A549 treated with ZK216348 at 1 μM for 4 hours (cell line): ENCODE results near the gene RNF166. TPM values are rescaled to one million over a fixed set of nuclear protein-coding genes. Genes with fewer than 3 reads are reported as not detected.

Experiments used
- total RNA-seq: library from RNA; stranded (reverse); fragments of 200-300 nt; extraction: Qiagen RNA extraction; gene quantifications from 5 replicates; pipeline ENCODE4 v1.2.3, GENCODE V29; 2022; ENCODE audit warnings: low read depth

Gene RNF166, protein sequence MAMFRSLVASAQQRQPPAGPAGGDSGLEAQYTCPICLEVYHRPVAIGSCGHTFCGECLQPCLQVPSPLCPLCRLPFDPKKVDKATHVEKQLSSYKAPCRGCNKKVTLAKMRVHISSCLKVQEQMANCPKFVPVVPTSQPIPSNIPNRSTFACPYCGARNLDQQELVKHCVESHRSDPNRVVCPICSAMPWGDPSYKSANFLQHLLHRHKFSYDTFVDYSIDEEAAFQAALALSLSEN
- 8.7 to 18.9 TPM (median 17.2 TPM) in 5 replicates for total RNA-seq

GRCh38 chr16:88706229-88706964, at the start of gene RNF166, which contains the start of gene CTU2:
RNF166 (minus strand) TSS chr16:88706408; CDS start chr16:88706325, 83 bp downstream.
CTU2 (plus strand) TSS chr16:88706503; CDS start chr16:88706531, 28 bp downstream.

GRCh38 chr16:88686439-88687253, 19.6 kb downstream of the RNF166 start, which contains the start of gene SNAI3:
SNAI3 (minus strand) TSS chr16:88686507; CDS start chr16:88686406, 101 bp downstream.

DNA sequence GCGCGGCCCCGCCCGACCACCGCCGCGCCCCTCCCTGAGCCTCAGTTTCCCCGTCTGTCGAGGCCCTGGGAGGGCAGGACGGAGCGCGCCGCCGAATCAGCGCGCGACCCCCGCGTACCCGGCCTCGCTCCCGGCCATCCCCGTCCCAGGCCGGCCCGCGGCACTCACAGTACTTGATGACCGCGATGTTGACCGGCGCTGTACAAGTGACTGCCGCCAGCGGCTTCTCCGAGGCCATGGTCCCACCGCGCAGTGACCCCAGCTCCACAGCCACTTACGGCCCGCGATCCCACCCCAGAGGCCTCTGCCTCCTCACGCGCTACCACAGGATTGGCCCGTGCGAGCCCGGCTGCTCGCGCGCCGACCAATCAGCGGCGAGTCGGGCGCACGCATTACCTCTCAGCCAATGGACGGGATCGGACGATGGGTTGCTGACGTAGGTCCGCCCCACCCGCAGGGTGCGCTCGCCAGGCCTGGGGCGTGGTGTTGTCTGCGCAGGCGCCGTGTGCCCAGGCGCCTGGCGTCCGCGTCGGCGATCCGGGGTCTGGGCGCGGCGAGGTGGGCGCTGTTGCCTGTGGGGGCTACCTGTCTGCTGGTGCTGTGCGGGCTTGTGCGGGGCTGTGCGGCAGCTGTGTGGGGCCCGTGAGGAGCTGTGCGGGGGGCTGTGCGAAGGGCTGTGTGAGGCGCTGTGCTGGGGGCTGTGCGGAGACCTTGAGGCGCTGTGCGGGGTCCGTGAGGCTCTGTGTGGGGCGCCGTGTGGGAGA, 43.2 kb downstream of the RNF166 start, which contains the start of gene MVD:
Gene MVD, minus strand, starts transcription at position 249 of the 764 bp plus-strand sequence. Its CDS starts 11 bp downstream, at position 238.

GRCh38 chr16:88650749-88651275, 55.4 kb downstream of the RNF166 start, which contains the start of gene CYBA:
CYBA (minus strand) TSS chr16:88651053; CDS start chr16:88651013, 40 bp downstream.

Other genes starting within 250 kb of the RNF166 start
- 41.1 to 61.6 TPM (median 53.2 TPM) in 5 replicates for gene ZC3H18, start 136.0 kb downstream of the RNF166 start, total RNA-seq
- not detected in 5 replicates for gene IL17C, start 67.8 kb downstream of the RNF166 start, total RNA-seq
- 157 to 314 TPM (median 306 TPM) in 5 replicates for gene CYBA, start 55.4 kb downstream of the RNF166 start, total RNA-seq
- gene MVD, start 43.3 kb downstream of the RNF166 start, total RNA-seq, result 16.3 to 26.2 TPM (median 22.6 TPM) in 5 replicates
- gene SNAI3, start 19.9 kb downstream of the RNF166 start, total RNA-seq, result 0.14 to 0.15 TPM in 2 of 5 replicates, not detected in the others
- gene CTU2, start 95 bp upstream of the RNF166 start, total RNA-seq, result 18.2 to 34.2 TPM (median 33.0 TPM) in 5 replicates
- 76.0 to 155 TPM (median 134 TPM) in 5 replicates for gene PIEZO1, start 78.8 kb upstream of the RNF166 start, total RNA-seq
- gene CDT1, start 97.4 kb upstream of the RNF166 start, total RNA-seq, result 16.4 to 34.7 TPM (median 30.6 TPM) in 5 replicates
- 263 to 424 TPM (median 397 TPM) in 5 replicates for gene APRT, start 105.5 kb upstream of the RNF166 start, total RNA-seq
- 32.1 to 50.6 TPM (median 46.1 TPM) in 5 replicates for gene GALNS, start 150.5 kb upstream of the RNF166 start, total RNA-seq
- 92.5 to 149 TPM (median 118 TPM) in 5 replicates for gene TRAPPC2L, start 150.7 kb upstream of the RNF166 start, total RNA-seq
- gene PABPN1L, start 160.3 kb upstream of the RNF166 start, total RNA-seq, result not detected in 5 replicates